Skin epidermis (tissue), 12 donors: ENCODE measurements around the gene VAPB.
A peak's percentile ranks its signal among the peaks of the same experiment; 100 is the strongest.
"Not testable (repeated sequence)": the region's sequence is repeated elsewhere in the genome, so short reads cannot be mapped to it uniquely, and the experiment has no call there.

Experiments
- H3K27ac ChIP-seq, 21 experiments: fragments of 200-600 bp; sonication (generic) in 11 of 21; one replicate each; pipeline ENCODE4 v1.5.0; 2020; ENCODE audit warnings: mild to moderate bottlenecking in 3 of 21, inconsistent platforms in 2 of 21, moderate library complexity in 2 of 21
- H3K4me3 ChIP-seq, 7 experiments: fragments of 200-600 bp; sonication (generic) in 2 of 7; one replicate each; pipeline ENCODE4 v1.5.0; 2020; ENCODE audit warnings: inconsistent platforms in 2 of 7, mild to moderate bottlenecking in 2 of 7, moderate library complexity in 1 of 7

Gene VAPB

DNA sequence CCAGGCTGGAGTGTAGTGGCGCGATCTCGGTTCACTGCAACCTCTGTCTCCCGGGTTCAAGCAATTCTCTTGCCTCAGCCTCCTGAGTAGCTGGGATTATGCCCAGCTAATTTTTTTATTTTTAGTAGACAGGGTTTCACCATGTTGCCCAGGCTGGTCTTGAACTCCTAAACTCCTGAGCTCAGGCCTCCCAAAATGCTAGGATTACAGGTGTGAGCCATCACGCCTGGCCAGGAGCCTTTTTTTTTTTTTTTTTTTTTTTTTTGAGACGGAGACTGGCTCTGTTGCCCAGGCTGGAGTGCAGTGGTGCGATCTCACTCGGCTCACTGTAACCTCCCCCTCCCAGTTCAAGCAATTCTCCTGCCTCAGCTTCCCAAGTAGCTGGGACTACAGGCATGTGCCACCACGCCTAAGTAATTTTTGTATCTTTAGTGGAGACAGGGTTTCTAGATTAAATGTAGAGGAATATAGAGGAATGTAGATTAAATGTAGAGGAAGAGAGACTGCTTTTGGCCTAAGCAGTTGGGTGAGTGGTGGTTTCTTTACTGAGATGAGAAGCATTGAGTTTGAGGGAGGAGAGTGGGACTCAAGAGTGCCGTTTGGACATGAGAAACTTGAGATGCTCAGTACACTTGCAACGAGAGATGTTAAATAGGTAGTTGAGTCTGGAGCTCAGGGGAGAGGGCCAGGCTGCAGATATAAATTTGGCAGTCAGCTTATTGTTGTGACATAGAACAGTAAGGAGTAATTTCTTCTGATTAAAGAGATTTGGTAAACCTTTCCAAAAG, 16.7 kb downstream of the VAPB start:
- Histone ChIP-seq H3K27ac (peak overlapping the region in 1 of 21 experiments; percentile 24), H3K4me3 (no peak overlapping the region)

DNA sequence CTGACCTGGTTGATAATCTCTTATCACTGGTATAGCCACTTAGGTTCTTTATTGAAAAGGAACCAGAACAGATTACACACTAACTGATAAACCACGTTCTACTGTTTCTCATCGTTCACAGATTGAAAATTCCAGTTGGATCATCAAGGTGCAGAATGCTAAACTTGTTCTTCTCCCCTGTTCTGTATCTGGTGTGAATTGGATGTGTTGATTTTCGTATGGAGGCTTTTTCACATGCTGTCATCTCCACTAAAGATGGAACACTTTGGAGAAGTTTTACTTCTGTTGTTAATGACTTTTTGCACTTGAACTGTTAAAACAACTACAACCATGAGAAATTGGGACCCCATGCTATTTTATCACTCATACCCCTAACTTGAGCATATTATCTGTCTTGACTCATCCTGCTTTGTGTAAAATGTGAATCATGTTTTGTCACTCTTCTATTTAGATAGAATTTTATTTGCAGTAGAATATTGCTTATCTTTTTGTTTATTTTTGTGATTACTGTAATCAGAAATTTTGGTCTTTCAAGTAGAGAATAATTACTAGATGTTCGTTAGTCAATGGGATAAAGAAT, 17.5 kb downstream of the VAPB start:
- H3K4me3 ChIP-seq, result no peak overlapping the region
- H3K27ac ChIP-seq, result peak overlapping the region in 2 of 21 experiments; percentile 24 to 31

DNA sequence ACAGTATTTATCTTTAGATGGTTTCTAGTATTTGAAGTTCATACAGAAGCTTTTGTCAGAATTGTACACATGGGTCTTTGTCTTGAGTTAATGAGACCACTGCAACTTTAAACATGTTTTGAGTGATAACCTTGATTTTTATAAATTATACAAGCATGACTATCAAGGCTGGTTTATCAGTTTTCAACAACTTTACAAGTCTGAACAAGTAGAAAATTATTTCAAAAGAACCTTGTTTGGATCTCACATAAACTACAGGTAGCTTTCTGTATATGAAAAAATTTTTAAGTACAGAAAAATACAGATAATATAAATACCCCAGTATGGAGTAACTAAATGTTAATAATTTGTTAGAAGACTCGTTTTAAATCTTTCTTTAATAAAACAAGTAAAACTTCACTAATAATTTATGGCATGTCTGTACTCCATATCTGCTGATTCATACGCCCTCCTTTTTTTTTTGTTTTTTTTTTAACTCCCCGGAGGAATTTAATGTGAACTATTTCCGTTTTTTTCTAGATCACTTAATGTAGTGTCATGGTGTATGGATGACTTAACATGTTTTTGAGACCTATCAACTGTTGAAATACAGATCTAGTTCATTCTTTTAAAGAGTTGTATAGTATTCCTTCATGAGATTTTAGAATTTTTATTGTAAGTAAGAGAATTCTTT, 18.3 kb downstream of the VAPB start:
- Histone ChIP-seq H3K4me3 (no peak overlapping the region), H3K27ac (peak overlapping the region in 1 of 21 experiments; percentile 51)

GRCh38 chr20:58407966-58408557, 19.0 kb downstream of the VAPB start:
- H3K4me3 ChIP-seq, result no peak overlapping the region
- H3K27ac ChIP-seq, result peak overlapping the region in 2 of 21 experiments; percentile 20 to 51

GRCh38 chr20:58408603-58409246, 19.7 kb downstream of the VAPB start:
- Histone ChIP-seq H3K4me3 (no peak overlapping the region), H3K27ac (peak overlapping the region in 1 of 21 experiments; percentile 51)

GRCh38 chr20:58414216-58414615, 25.2 kb downstream of the VAPB start:
- not testable (repeated sequence) for H3K27ac ChIP-seq

DNA sequence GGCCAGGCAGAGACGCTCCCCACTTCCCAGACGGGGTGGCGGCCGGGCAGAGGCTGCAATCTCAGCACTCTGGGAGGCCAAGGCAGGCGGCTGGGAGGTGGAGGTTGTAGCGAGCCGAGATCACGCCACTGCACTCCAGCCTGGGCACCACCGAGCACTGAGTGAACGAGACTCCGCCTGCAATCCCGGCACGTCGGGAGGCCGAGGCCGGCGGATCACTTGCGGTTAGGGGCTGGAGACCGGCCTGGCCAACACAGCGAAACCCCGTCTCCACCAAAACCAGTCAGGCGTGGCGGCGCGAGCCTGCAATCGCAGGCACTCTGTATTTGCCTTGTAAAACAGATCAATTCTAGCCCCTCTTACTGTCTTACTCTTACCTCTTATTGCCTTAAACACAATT, 25.8 kb downstream of the VAPB start:
- not testable (repeated sequence) for H3K4me3 ChIP-seq, H3K27ac ChIP-seq

More at GRCh38 chr20:58414216-58414615, 25.2 kb downstream of the VAPB start:
- H3K4me3 ChIP-seq, result not testable (repeated sequence)

GRCh38 chr20:58416057-58416456, 27.0 kb downstream of the VAPB start:
- H3K4me3 ChIP-seq, result no peak overlapping the region
- no peak overlapping the region for H3K27ac ChIP-seq

GRCh38 chr20:58416835-58417234, 27.8 kb downstream of the VAPB start:
- no peak overlapping the region for H3K4me3 ChIP-seq
- H3K27ac ChIP-seq, result no peak overlapping the region

GRCh38 chr20:58417438-58417837, 28.4 kb downstream of the VAPB start:
- Histone ChIP-seq H3K27ac (no peak overlapping the region), H3K4me3 (no peak overlapping the region)

- H3K27ac ChIP-seq, result no peak overlapping the region
- no peak overlapping the region for H3K4me3 ChIP-seq
These were observed 30.1 kb downstream of the VAPB start for GRCh38 chr20:58418949-58419748.

DNA sequence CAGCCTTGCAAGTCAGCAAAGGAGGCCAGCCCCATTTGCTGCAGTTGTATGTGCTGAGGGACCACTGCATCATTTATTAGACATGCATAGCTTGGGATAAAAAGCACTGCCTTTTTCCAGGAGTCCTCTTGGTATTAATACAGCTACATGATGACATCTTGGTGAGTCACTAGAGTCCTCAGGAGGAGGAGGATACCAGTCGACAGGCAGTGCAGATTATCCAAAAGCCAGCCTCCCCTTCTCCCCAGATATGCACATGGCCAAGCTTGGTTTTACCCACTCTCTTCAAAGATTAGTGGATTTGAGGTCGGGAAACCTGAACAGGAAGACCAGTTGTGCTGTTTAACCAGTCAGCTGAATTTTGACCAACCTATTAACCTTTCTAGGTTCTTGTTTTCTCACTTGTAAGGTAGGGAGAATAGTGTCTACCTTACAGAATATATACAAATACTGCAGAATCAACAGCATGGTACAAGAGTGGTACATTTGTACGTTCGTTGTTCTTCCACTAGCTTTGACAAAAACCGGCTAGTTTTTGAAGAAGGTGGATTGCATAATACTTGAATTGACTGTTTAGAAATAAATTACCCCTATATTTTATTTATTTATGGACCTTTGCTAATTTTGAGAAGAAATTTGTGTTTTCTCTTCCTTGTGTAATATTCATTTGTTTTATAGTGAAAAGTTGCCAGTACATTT, 31.9 kb downstream of the VAPB start:
- H3K4me3 ChIP-seq, result no peak overlapping the region
- H3K27ac ChIP-seq, result no peak overlapping the region

- H3K27ac ChIP-seq, result no peak overlapping the region
- H3K4me3 ChIP-seq, result no peak overlapping the region
These were observed 32.4 kb downstream of the VAPB start for GRCh38 chr20:58421497-58421850.

DNA sequence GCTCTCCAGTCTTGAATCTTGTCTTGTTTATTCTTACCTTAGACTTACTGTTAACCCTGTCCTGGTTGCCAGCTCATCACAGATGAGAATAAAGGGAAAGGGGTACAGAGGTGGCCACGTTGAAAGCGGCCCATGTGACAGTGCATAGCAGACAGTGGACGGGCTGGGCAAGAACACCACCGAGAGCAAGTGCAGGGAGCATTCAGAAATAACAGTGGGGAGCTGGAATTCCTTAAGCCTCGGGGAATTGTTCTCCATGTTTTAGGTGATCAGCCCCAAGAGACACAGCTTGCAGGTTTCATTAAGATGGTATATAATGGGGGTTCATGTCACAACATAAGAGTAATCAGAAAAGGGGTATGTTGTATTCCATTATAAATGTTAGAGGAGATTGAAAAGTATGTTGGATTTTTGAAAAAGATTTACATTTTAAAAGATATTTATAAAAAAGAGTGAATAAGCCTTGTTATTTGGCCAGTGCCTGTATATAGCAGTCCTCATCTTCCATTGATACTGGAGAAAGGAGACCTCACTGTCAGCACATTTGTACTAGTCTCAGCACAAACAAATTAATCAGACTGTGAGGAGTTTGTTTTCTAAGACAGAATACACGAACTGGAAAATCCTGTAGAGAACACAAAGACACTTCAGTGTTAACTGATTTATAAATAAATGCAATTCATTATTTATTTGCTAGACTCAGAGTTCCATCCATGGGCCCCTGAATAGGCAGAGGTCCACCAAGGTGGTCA, 35.4 kb downstream of the VAPB start:
- no peak overlapping the region for H3K4me3 ChIP-seq
- no peak overlapping the region for H3K27ac ChIP-seq

DNA sequence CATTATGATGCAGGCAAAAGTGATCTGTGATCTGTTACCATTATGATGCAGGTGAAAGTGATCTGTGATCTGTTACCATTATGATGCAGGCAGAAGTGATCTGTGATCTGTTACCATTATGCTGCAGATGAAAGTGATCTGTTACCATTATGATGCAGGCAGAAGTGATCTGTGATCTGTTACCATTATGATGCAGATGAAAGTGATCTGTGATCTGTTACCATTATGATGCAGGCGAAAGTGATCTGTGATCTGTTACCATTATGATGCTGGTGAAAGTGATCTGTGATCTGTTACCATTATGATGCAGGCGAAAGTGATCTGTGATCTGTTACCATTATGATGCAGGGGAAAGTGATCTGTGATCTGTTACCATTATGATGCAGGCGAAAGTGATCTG, 38.5 kb downstream of the VAPB start:
- not testable (repeated sequence) for H3K4me3 ChIP-seq, H3K27ac ChIP-seq

GRCh38 chr20:58428364-58428763, 39.3 kb downstream of the VAPB start:
- H3K4me3 ChIP-seq, result no peak overlapping the region
- H3K27ac ChIP-seq, result no peak overlapping the region

- H3K27ac ChIP-seq, result no peak overlapping the region
- no peak overlapping the region for H3K4me3 ChIP-seq
These were observed 40.3 kb downstream of the VAPB start for GRCh38 chr20:58429303-58429702.

GRCh38 chr20:58431134-58431533, 42.1 kb downstream of the VAPB start:
- H3K27ac ChIP-seq, result no peak overlapping the region
- no peak overlapping the region for H3K4me3 ChIP-seq
